Lung microvascular endothelial cell (primary cell): ENCODE measurements around the gene ZNF385D. TPM values are rescaled to one million over a fixed set of nuclear protein-coding genes. Genes with fewer than 3 reads are reported as not detected.
"Not testable (repeated sequence)": the region's sequence is repeated elsewhere in the genome, so short reads cannot be mapped to it uniquely, and the experiment has no call there.

Source experiments
- DNase-seq, 2 donors: peaks; one replicate each; pipeline versions ENCODE4 v3.0.0 to v3.0.0-alpha.2; 2010; ENCODE audit warnings: low read depth in 2 of 2
- total RNA-seq: library from RNA; depleted of rRNA; stranded (reverse); fragments of >200 nt; gene quantifications from 2 replicates; pipeline ENCODE4 v1.2.1, GENCODE V29; 2014

The ZNF385D gene
- total RNA-seq, 1 donor from 2014 or later = 1.8 TPM

DNA sequence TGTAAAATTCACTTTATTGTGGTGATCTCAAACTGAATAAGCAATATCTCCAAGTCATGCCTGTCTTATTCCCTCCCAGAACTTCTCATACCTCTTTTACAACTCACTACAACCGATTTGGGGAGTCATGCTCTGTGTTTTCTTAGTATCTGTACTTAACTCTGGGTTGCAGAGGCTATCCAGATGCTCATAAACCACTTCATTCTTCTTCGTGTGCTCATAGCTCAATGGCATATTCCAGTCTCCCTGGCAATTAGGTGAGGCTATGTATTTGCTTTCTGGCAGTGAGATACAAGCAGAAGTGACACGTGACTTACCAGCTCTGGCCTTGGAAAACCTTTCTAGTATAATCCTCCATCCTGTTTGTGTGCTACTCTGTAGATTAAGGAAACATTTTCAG, 360.9 kb downstream of the ZNF385D start:
- DNase-seq = no peak

DNA sequence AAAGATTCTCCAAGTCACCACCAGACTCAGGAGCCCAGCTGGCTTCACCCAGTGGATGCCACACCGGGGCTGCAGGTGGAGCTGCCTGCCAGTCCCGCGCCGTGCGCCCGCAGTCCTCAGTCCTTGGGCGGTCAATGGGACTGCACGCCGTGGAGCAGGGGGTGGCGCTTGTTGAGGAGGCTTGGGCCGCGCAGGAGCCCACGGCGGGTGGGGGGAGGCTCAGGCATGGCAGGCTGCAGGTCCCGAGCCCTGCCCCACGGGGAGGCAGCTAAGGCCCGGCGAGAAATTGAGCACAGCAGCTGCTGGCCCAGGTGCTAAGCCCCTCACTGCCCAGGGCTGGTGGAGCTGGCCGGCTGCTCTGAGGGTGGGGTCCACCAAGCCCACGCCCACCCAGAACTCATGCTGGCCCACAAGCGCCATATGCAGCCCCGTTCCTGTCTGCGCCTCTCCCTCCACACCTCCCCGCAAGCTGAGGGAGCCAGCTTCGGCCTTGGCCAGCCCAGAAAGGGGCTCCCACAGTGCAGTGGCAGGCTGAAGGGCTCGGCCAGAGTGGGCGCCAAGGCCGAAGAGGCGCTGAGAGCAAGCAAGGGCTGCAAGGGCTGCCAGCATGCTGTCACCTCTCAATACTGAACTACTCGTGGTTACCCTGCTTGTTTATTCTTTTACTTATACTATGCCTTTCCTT, 363.7 kb downstream of the ZNF385D start:
- not testable (repeated sequence) for DNase-seq

DNA sequence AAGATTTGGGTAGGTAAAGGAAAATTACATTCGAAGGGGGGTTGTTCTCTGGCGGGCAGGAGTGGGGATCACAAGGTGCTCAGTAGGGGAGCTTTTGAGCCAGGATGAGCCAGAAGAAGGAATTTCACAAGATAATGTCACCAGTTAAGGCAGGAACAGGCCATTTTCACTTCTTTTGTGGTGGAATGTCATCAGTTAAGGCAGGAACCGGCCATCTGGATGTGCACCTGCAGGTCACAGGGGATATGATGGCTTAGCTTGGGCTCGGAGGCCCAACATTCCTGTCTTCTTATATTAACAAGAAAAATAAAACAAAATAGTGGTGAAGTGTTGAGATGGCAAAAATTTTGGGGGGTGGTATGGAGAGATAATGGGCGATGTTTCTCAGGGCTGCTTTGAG, 373.0 kb downstream of the ZNF385D start:
- DNase-seq = not testable (repeated sequence)

DNA sequence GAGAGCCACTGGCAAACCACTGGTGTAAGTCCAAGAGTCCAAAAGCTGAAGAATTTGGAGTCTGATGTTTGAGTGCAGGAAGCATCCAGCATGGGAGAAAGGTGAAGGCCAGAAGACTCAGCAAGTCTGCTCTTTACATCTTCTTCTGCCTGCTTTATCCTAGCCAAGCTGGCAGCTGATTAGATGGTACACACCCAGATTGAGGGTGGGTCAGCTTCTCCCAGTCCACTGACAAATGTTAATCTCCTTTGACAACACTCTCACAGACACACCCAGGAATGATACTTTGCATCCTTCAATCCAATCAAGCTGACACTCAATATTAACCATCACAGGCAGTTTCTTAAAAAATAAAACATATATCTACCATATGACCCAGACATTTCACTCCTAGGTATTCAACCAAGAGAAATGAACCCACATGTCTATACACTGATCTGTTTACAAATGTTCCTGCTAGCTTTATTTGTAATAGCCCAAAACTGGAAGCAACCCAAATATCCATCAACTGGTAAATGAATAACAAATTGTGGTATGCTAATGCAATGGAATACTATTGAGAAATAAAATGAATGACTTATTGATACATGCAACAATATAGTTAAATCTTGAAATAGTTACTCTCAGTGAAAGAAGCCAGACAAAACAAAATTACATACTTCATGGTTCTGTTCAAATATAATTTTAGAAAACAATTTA, 373.8 kb downstream of the ZNF385D start:
- DNase-seq = no peak

DNA sequence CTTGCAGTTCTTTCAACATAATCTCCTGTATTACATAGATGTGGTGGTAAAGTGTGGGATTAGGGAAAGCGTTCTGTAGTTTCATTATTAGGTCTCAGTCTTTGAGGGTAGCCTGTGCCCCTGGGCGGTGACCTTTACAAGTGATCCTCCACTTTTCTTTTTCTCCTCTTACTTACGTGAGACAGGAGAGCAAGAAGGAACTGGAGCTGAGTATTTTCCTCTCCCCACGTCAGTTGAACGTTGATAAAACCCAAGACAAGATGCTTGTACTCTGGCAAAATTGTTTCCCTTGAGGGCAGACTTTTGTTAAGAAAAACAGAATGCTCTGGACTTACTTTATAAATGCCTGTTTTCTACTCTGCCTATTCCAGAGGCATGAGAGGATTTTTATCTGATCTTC, 378.7 kb downstream of the ZNF385D start:
- no peak for DNase-seq
